B cell (primary cell): ENCODE data around the gene UPK2. TPM values are rescaled to one million over a fixed set of nuclear protein-coding genes. Genes with fewer than 3 reads are reported as not detected.

Experiments used
- ATAC-seq: fragments of 200-7000 bp; cut with Tn5 transposase; one replicate; pipeline ENCODE4 v1.10.0; 2021; ENCODE audit warnings: low read depth, mild to moderate bottlenecking, moderate number of reproducible peaks, moderate library complexity
- CTCF ChIA-PET: fragments of 350-600 bp; sonication (Branson Sonifier 250); formaldehyde crosslinking; loops from one replicate; lab custom pipeline; 2021; ENCODE audit warnings: antibody characterized with exemption, inconsistent platforms; lab: Charles Lee
- POLR2A ChIA-PET: fragments of 350-600 bp; sonication (Branson Sonifier 250); formaldehyde crosslinking; loops from one replicate; lab custom pipeline; 2021; ENCODE audit warnings: antibody characterized with exemption; lab: Charles Lee
- DNase-seq: peaks from one replicate; pipeline ENCODE4 v3.0.0; 2013
- H2AFZ ChIP-seq: 2 replicates; pipeline ENCODE4 v1.6.1; 2012; ENCODE audit warnings: mild to moderate bottlenecking, low read depth, low read length; ENCODE audit not compliant: insufficient read depth, poor library complexity, severe bottlenecking
- H3K27ac ChIP-seq, 2 donors: 1 replicate in 1 of 2; 2 replicates in 1 of 2; pipeline ENCODE4 v1.5.1; 2012 to 2013; ENCODE audit warnings: low read length in 2 of 2, mild to moderate bottlenecking in 2 of 2, moderate library complexity in 1 of 2
- H3K27me3 ChIP-seq, 4 experiments: fragments of 200-600 bp in 1 of 4; sonication (generic) in 1 of 4; replicated peaks in 1 of 4; 1 replicate in 2 of 4; 2 replicates in 2 of 4; pipeline versions ENCODE4 v1.6.1 to v1.7.0; 2013 to 2016; ENCODE audit warnings: low read length in 3 of 4, mild to moderate bottlenecking in 2 of 4, mixed read lengths in 1 of 4, moderate library complexity in 1 of 4; ENCODE audit not compliant: insufficient read depth in 4 of 4, control insufficient read depth in 3 of 4; ENCODE audit errors: control extremely low read depth in 1 of 4
- H3K36me3 ChIP-seq, 2 experiments: replicated peaks in 1 of 2; 1 replicate in 1 of 2; 2 replicates in 1 of 2; pipeline versions ENCODE4 v1.6.1 to v1.7.1; 2013; ENCODE audit warnings: low read length in 1 of 2; ENCODE audit not compliant: insufficient read depth in 2 of 2, control insufficient read depth in 1 of 2; ENCODE audit errors: control extremely low read depth in 1 of 2, extremely low read depth in 1 of 2
- H3K4me1 ChIP-seq, 2 donors: fragments of 200-600 bp in 1 of 2; sonication (generic) in 1 of 2; 1 replicate in 1 of 2; 2 replicates in 1 of 2; pipeline versions ENCODE4 v1.5.1 to v1.6.1; 2013 to 2017; ENCODE audit warnings: low read length in 2 of 2; ENCODE audit not compliant: control insufficient read depth in 2 of 2, insufficient read depth in 2 of 2
- H3K4me2 ChIP-seq: replicated peaks from 2 replicates; pipeline ENCODE3; 2012; ENCODE audit warnings: mild to moderate bottlenecking, low read depth, low read length; ENCODE audit not compliant: poor library complexity, severe bottlenecking
- H3K4me3 ChIP-seq, 5 experiments: fragments of 200-600 bp in 1 of 5; sonication (generic) in 1 of 5; 1 replicate in 3 of 5; 2 replicates in 2 of 5; pipeline versions ENCODE4 v1.5.1 to v1.7.0; 2011 to 2016; ENCODE audit warnings: low read length in 4 of 5, mild to moderate bottlenecking in 4 of 5, low read depth in 2 of 5, control low read depth in 1 of 5, moderate library complexity in 1 of 5; ENCODE audit not compliant: insufficient read depth in 1 of 5; ENCODE audit errors: control extremely low read depth in 1 of 5, extremely low read depth in 1 of 5
- H3K79me2 ChIP-seq: fragments of 200-600 bp; sonication (generic); one replicate; pipeline ENCODE4 v1.6.0; 2016; ENCODE audit warnings: low read length; ENCODE audit not compliant: control insufficient read depth, insufficient read depth
- H3K9ac ChIP-seq: fragments of 200-600 bp; sonication (generic); 2 replicates; pipeline ENCODE4 v1.6.1; 2017; ENCODE audit warnings: mild to moderate bottlenecking, low read length, moderate library complexity
- H3K9me3 ChIP-seq, 3 donors: one replicate each; pipeline versions ENCODE4 v1.6.1 to v1.7.1; 2013; ENCODE audit warnings: low read length in 2 of 3; ENCODE audit not compliant: control insufficient read depth in 2 of 3, insufficient read depth in 1 of 3; ENCODE audit errors: control extremely low read depth in 1 of 3
- H4K20me1 ChIP-seq: 2 replicates; pipeline ENCODE4 v1.6.0; 2012; ENCODE audit warnings: mild to moderate bottlenecking, low read length; ENCODE audit not compliant: insufficient read depth, control insufficient read depth, poor library complexity, severe bottlenecking
- H3K27ac Mint-ChIP-seq: one replicate; pipeline ENCODE4 v1.8.0; 2021; ENCODE audit warnings: mixed read lengths
- H3K27me3 Mint-ChIP-seq: one replicate; pipeline ENCODE4 v1.8.0; 2021; ENCODE audit warnings: mixed read lengths
- H3K4me1 Mint-ChIP-seq: one replicate; pipeline ENCODE4 v1.8.0; 2021; ENCODE audit warnings: mixed read lengths
- H3K4me3 Mint-ChIP-seq: one replicate; pipeline ENCODE4 v1.8.0; 2021; ENCODE audit warnings: mixed read lengths
- H3K9me3 Mint-ChIP-seq: one replicate; pipeline ENCODE4 v1.8.0; 2022; ENCODE audit warnings: mixed read lengths; ENCODE audit not compliant: insufficient read depth
- CTCF ChIP-seq: fragments of 200-600 bp; IDR thresholded peaks from one replicate; pipeline ENCODE4 v1.8.0; 2022; ENCODE audit warnings: antibody characterized with exemption, mild to moderate bottlenecking
- EZH2 ChIP-seq: IDR thresholded peaks from 2 replicates; pipeline ENCODE4 v1.6.1; 2012; ENCODE audit warnings: borderline replicate concordance, low read depth, mild to moderate bottlenecking, moderate library complexity, low read length; ENCODE audit not compliant: insufficient read depth, poor library complexity, severe bottlenecking
- WGBS: methylation state at CpG from one replicate; pipeline ENCODE4 v1.1.5; 2013; ENCODE audit warnings: missing lambda C conversion rate; ENCODE audit not compliant: insufficient coverage; 5-methylcytosine and 5-hydroxymethylcytosine counted together
- intact Hi-C: fragments of 100-400 bp; cut with micrococcal nuclease; formaldehyde crosslinking; loops from one replicate; pipeline ENCODE4 v1.10.0; 2022
- polyA plus RNA-seq: library from polyadenylated mRNA; depleted of rRNA; stranded (reverse); fragments of >200 nt; gene quantifications from 2 replicates; pipeline ENCODE4 v1.2.3, GENCODE V29; 2012
- total RNA-seq, 2 donors: library from RNA; stranded (reverse); fragments of 120-200 nt in 1 of 2; gene quantifications; 1 replicate in 1 of 2; 2 replicates in 1 of 2; pipeline versions ENCODE4 v1.2.3 to v1.2.4, GENCODE V29; 2013 to 2022

Gene UPK2
- total and polyA plus RNA-seq, 2 donors (not counting 1 experiment from before 2014, with no cell fraction given), result 0.43 TPM; not detected in 1

- H3K4me3 Mint-ChIP-seq, result peak overlapping the region; percentile 26
- H4K20me1 ChIP-seq, result peaks cover 19% of the 10 kb centered on the region
- H3K9me3 Mint-ChIP-seq, result no peaks in the 10 kb centered on the region
- 34% methylated on average over 49 of the region's 67 CpGs for WGBS
- H3K27ac Mint-ChIP-seq, result peak overlapping the region; percentile 37
- TF ChIP-seq CTCF (no peak), EZH2 (no peak)
- no peaks in the 10 kb centered on the region for H3K27me3 ChIP-seq
- ATAC-seq, result no peak
- peak overlapping the region; percentile 79 for H3K4me2 ChIP-seq
- H3K9ac ChIP-seq, result no peak overlapping the region
- no peak overlapping the region for H3K4me3 ChIP-seq
- DNase-seq, result peak; percentile 39
- peaks cover 65% of the 10 kb centered on the region for H3K79me2 ChIP-seq
- peaks cover 0 to 22% of the 10 kb centered on the region in 2 experiments for H3K36me3 ChIP-seq
- no peak overlapping the region for H2AFZ ChIP-seq
- CTCF ChIA-PET, result interaction anchor here (0.6 to 15.2 kb wide), 5 partner anchors 15 to 222 kb away, joined by 3 to 288 read pairs (median 6); partner anchors contain the start of gene BCL9L
- intact Hi-C loops, result no loop called here
- H3K9me3 ChIP-seq, result no peaks in the 10 kb centered on the region
- no peaks in the 10 kb centered on the region for H3K27me3 Mint-ChIP-seq
- peaks cover 61 to 80% of the 10 kb centered on the region in 2 donors for H3K4me1 ChIP-seq
- no peak overlapping the region for H3K27ac ChIP-seq
- H3K4me1 Mint-ChIP-seq, result peaks cover 65% of the 10 kb centered on the region
- POLR2A ChIA-PET, result interaction anchor here (0.5 to 5.4 kb wide), 5 partner anchors 24 to 121 kb away, joined by 3 to 34 read pairs (median 4); partner anchors contain the start of gene DDX6
Observed at GRCh38 chr11:118910309-118911112, 45.6 kb upstream of the UPK2 start.
